Sigmoid colon (tissue), 7 donors: ENCODE results near the gene ADRB2. TPM values are rescaled to one million over a fixed set of nuclear protein-coding genes. Genes with fewer than 3 reads are reported as not detected.
"Not testable (repeated sequence)": the region's sequence is repeated elsewhere in the genome, so short reads cannot be mapped to it uniquely, and the experiment has no call there.

Source experiments
- DNase-seq: peaks from one replicate; pipeline ENCODE4 v3.0.0-alpha.2; 2019
- H3K27ac ChIP-seq, 4 donors: fragments of 200-600 bp; sonication (generic); one replicate each; pipeline ENCODE4 v1.5.1; 2016 to 2019; ENCODE audit warnings: mild to moderate bottlenecking in 1 of 4
- H3K27me3 ChIP-seq, 3 donors: fragments of 200-600 bp; sonication (generic); one replicate each; pipeline ENCODE4 v1.5.1; 2019; ENCODE audit warnings: mild to moderate bottlenecking in 1 of 3
- H3K36me3 ChIP-seq, 4 donors: fragments of 200-600 bp; sonication (generic); one replicate each; pipeline ENCODE4 v1.5.1; 2016 to 2019
- H3K4me1 ChIP-seq, 4 donors: fragments of 200-600 bp; sonication (generic); one replicate each; pipeline ENCODE4 v1.5.1; 2017 to 2019
- H3K4me3 ChIP-seq, 4 donors: fragments of 200-600 bp; sonication (generic); one replicate each; pipeline ENCODE4 v1.5.1; 2017 to 2019; ENCODE audit warnings: mild to moderate bottlenecking in 2 of 4, moderate library complexity in 1 of 4
- H3K9me3 ChIP-seq, 4 donors: fragments of 200-600 bp in 3 of 4; sonication (generic) in 3 of 4; one replicate each; pipeline versions ENCODE4 v1.5.1 to v1.6.1; 2013 to 2019
- CTCF ChIP-seq, 4 experiments: fragments of 450-650 bp in 3 of 4; fragments of 200-600 bp in 1 of 4; IDR thresholded peaks; one replicate each; pipeline ENCODE4 v1.5.1; 2016 to 2019; ENCODE audit warnings: antibody characterized with exemption in 4 of 4, mild to moderate bottlenecking in 3 of 4, moderate library complexity in 2 of 4
- EP300 ChIP-seq, 4 donors: sonication (generic); formaldehyde crosslinking; IDR thresholded peaks; one replicate each; pipeline ENCODE4 v1.6.1; 2017; ENCODE audit warnings: antibody characterized with exemption in 4 of 4
- POLR2A ChIP-seq, 2 donors: fragments of 450-650 bp; IDR thresholded peaks; one replicate each; pipeline ENCODE4 v1.6.1; 2016; ENCODE audit warnings: antibody characterized with exemption in 2 of 2, mild to moderate bottlenecking in 2 of 2, moderate library complexity in 2 of 2
- POLR2AphosphoS5 ChIP-seq, 4 donors: sonication (generic); formaldehyde crosslinking; IDR thresholded peaks; one replicate each; pipeline ENCODE4 v1.6.1; 2017; ENCODE audit warnings: antibody characterized with exemption in 4 of 4
- WGBS, 2 donors: extraction: QIAGEN DNeasy Blood & Tissue Kit; methylation state at CpG; one replicate each; pipeline ENCODE4 v1.1.7; 2013; 5-methylcytosine and 5-hydroxymethylcytosine counted together
- intact Hi-C: fragments of 100-400 bp; cut with DNase I; formaldehyde crosslinking; loops from one replicate; pipeline ENCODE4 v1.15.1; 2023
- polyA plus RNA-seq, 3 donors: library from polyadenylated mRNA; stranded (reverse); fragments of 200-250 nt; gene quantifications; one replicate each; pipeline ENCODE4 v1.2.3, GENCODE V29; 2013
- total RNA-seq, 4 donors: library from RNA; depleted of rRNA; stranded (reverse); fragments of >200 nt; gene quantifications; one replicate each; pipeline ENCODE4 v1.1.0, GENCODE V29; 2016
- donor health status: healthy with polysubstance abuse.
- donor health status: Bipolar disorder and iron deficiency.
- donor health status: healthy.

The ADRB2 gene
- total and polyA plus RNA-seq, 7 donors = 0.60 to 4.3 (median 2.3) TPM; not detected in 1

GRCh38 chr5:148873690-148874485, 47.5 kb downstream of the ADRB2 start:
- Histone ChIP-seq H3K4me3 (no peak overlapping the region), H3K9me3 (no peaks in the 10 kb centered on the region), H3K27ac (no peak overlapping the region), H3K27me3 (no peaks in the 10 kb centered on the region), H3K36me3 (no peaks in the 10 kb centered on the region), H3K4me1 (peaks cover 0 to 13% (median 7%) of the 10 kb centered on the region in 4 donors)
- TF ChIP-seq CTCF (IDR thresholded peaks at IDR 0.05) (no peak), POLR2AphosphoS5 (IDR thresholded peaks at IDR 0.05) (no peak), EP300 (IDR thresholded peaks at IDR 0.05) (no peak), POLR2A (IDR thresholded peaks at IDR 0.05) (no peak)
- intact Hi-C loops = no loop called here
- 64 to 77% methylated on average over 3 of the region's 3 CpGs for WGBS, 2 donors
- no peak for DNase-seq

GRCh38 chr5:148875205-148875875, 48.9 kb downstream of the ADRB2 start:
- no peaks in the 10 kb centered on the region for H3K9me3 ChIP-seq
- no peak overlapping the region for H3K27ac ChIP-seq
- no peak for DNase-seq
- TF ChIP-seq CTCF (IDR thresholded peaks at IDR 0.05) = no peak
- no peak for TF ChIP-seq POLR2A (IDR thresholded peaks at IDR 0.05)
- TF ChIP-seq EP300 (IDR thresholded peaks at IDR 0.05) = no peak
- no peak for TF ChIP-seq POLR2AphosphoS5 (IDR thresholded peaks at IDR 0.05)
- no peak overlapping the region for H3K4me3 ChIP-seq
- 66 to 82% methylated on average over 4 of the region's 4 CpGs for WGBS, 2 donors
- no peaks in the 10 kb centered on the region for H3K27me3 ChIP-seq
- peaks cover 0 to 13% (median 7%) of the 10 kb centered on the region in 4 donors for H3K4me1 ChIP-seq
- no peaks in the 10 kb centered on the region for H3K36me3 ChIP-seq
- intact Hi-C loops = no loop called here

DNA sequence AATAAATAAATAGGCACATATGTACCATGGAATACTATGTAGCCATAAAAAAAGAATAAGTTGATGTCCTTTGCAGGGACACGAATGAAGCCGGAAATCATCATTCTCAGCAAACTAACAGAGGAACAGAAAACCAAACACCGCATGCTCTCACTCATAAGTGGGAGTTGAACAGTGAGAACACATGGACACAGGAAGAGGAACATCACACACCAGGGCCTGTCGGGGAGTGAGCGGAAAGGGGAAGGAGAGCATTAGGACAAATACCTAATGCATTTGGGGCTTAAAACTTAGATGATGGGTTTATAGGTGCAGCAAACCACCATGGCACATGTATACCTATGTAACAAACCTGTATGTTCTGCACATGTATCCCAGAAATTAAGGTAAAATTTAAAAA, 51.0 kb downstream of the ADRB2 start:
- DNase-seq, H3K27ac ChIP-seq, H3K4me3 ChIP-seq, H3K27me3 ChIP-seq, H3K9me3 ChIP-seq, intact Hi-C loops, H3K36me3 ChIP-seq: not testable (repeated sequence)
- peaks cover 0 to 13% (median 7%) of the 10 kb centered on the region in 4 donors for H3K4me1 ChIP-seq
- 88 to 94% methylated on average over 5 of the region's 5 CpGs for WGBS, 2 donors

Other genes with a start within 250 kb of the ADRB2 start
- 10 to 100 TPM in 1 of 4 donors, 1 to 10 TPM in 3; 1.7 to 16.1 (median 4.1) TPM for gene HTR4, start 172.1 kb upstream of the ADRB2 start, total RNA-seq
- 1 to 10 TPM in 2 of 3 donors, under 1 TPM in 1; 0.60 to 4.2 (median 1.6) TPM for gene HTR4, start 172.1 kb upstream of the ADRB2 start, polyA plus RNA-seq
- gene SH3TC2, start 236.5 kb downstream of the ADRB2 start, total RNA-seq = 1 to 10 TPM in 3 of 4 donors, under 1 TPM in 1; 0.66 to 8.3 (median 3.7) TPM
- 1 to 10 TPM in 1 of 3 donors, under 1 TPM in 1, not detected in 1; under 0.01 to 1.0 TPM for gene SH3TC2, start 236.5 kb downstream of the ADRB2 start, polyA plus RNA-seq